ENCODE measurements around the gene PEMT. TPM values are rescaled to one million over a fixed set of nuclear protein-coding genes. Genes with fewer than 3 reads are reported as not detected.

Gene PEMT
- polyA plus RNA-seq, 2 of the 4 experiments (the other 2 are of a cell fraction) = 47.5 to 47.8 TPM

GRCh38 chr17:17532991-17533390 is 58.5 kb downstream of the PEMT start:
- POLR2A ChIA-PET = no interaction called here
- no peak for ATAC-seq
- TF ChIP-seq ZNF302 (CRISPR knock-in tag; IDR thresholded peaks at IDR 0.05) (no peak), MYC (IDR thresholded peaks at IDR 0.05; ENCODE audit: borderline replicate concordance, low read length) (no peak), GATA3 (IDR thresholded peaks at IDR 0.05; ENCODE audit: borderline replicate concordance) (no peak), CTCF (IDR thresholded peaks at IDR 0.05) (no peak), NR3C1 (IDR thresholded peaks at IDR 0.05) (no peak), CBX8 (IDR thresholded peaks at IDR 0.05) (no peak), SREBF2 (IDR thresholded peaks at IDR 0.05) (no peak), BCL3 (IDR thresholded peaks at IDR 0.05) (no peak), HOXA7 (CRISPR knock-in tag; IDR thresholded peaks at IDR 0.05) (no peak), MAX (IDR thresholded peaks at IDR 0.05) (no peak), POLR2A (IDR thresholded peaks at IDR 0.05; ENCODE audit: low read length) (no peak), RARB (CRISPR knock-in tag; IDR thresholded peaks at IDR 0.05) (no peak), ZSCAN20 (CRISPR knock-in tag; IDR thresholded peaks at IDR 0.05) (no peak), TFCP2L1 (CRISPR knock-in tag; IDR thresholded peaks at IDR 0.05) (no peak), CHD2 (IDR thresholded peaks at IDR 0.05; ENCODE audit: low read length, partially characterized antibody) (no peak), TP53 (CRISPR knock-in tag; IDR thresholded peaks at IDR 0.05) (no peak)

GRCh38 chr17:17531156-17531555 is 60.4 kb downstream of the PEMT start:
- DNase-seq (ENCODE audit: low read depth in 1 of 2, low spot score in 1 of 2) (no peak), ATAC-seq (no peak), FAIRE-seq (no peak)
- Histone ChIP-seq H3K4me3 (no peak overlapping the region), H3K9me3 (no peaks in the 10 kb centered on the region), H3K27ac (no peak overlapping the region), H3K4me1 (peaks cover 18% of the 10 kb centered on the region), H3K4me2 (no peak overlapping the region)
- 76% methylated on average over 4 of the region's 4 CpGs for WGBS (ENCODE audit: missing lambda C conversion rate)
- POLR2A ChIA-PET = no interaction called here
- no peak for TF ChIP-seq TFCP2L1 (CRISPR knock-in tag; IDR thresholded peaks at IDR 0.05)
- no peak for TF ChIP-seq FOXS1 (CRISPR knock-in tag; IDR thresholded peaks at IDR 0.05)
- TF ChIP-seq PBX3 (IDR thresholded peaks at IDR 0.05) = no peak
- TF ChIP-seq HOXB13 (CRISPR knock-in tag; IDR thresholded peaks at IDR 0.05; ENCODE audit: low read depth) = no peak
- TF ChIP-seq ZC3H11A (IDR thresholded peaks at IDR 0.05) = no peak
- no peak for TF ChIP-seq RARB (CRISPR knock-in tag; IDR thresholded peaks at IDR 0.05)
- no peak for TF ChIP-seq HDAC2 (IDR thresholded peaks at IDR 0.05)
- TF ChIP-seq JUNB (IDR thresholded peaks at IDR 0.05) = no peak
- TF ChIP-seq REST (IDR thresholded peaks at IDR 0.05) = no peak
- no peak for TF ChIP-seq HMGXB4 (CRISPR knock-in tag; IDR thresholded peaks at IDR 0.05; ENCODE audit: borderline replicate concordance)
- no peak for TF ChIP-seq JUN (IDR thresholded peaks at IDR 0.05)
- no peak for TF ChIP-seq CHD2 (IDR thresholded peaks at IDR 0.05; ENCODE audit: low read length, partially characterized antibody)
- no peak for TF ChIP-seq CEBPB (IDR thresholded peaks at IDR 0.05)
- no peak for TF ChIP-seq BCL3 (IDR thresholded peaks at IDR 0.05)
- TF ChIP-seq KDM5A (IDR thresholded peaks at IDR 0.05) = no peak
- CTCF ChIA-PET = interaction anchor here (1.0 to 8.1 kb wide), 5 partner anchors 7 to 111 kb away, joined by 3 to 47 read pairs (median 3); no protein-coding TSS in a partner anchor

More at GRCh38 chr17:17532991-17533390, 58.5 kb downstream of the PEMT start:
- Histone ChIP-seq H3K4me3 (no peak overlapping the region), H3K27ac (no peak overlapping the region), H3K4me2 (no peak overlapping the region), H3K9me3 (no peaks in the 10 kb centered on the region), H3K4me1 (peaks cover 37% of the 10 kb centered on the region)
- 83% methylated on average over 1 of the region's 1 CpG for WGBS (ENCODE audit: missing lambda C conversion rate)
- CTCF ChIA-PET = interaction anchor here (2.3 to 7.2 kb wide), 2 partner anchors 36 to 37 kb away, joined by 12 to 81 read pairs; partner anchors contain the start of gene RASD1
- DNase-seq (ENCODE audit: low read depth in 1 of 2, low spot score in 1 of 2) (no peak), FAIRE-seq (peak; percentile 83)
